GM18858 (cell line): Measurements from ENCODE around the gene TXNDC2.

Source experiments
- ATAC-seq: cut with Tn5 transposase; IDR thresholded peaks from one replicate; pipeline ENCODE4 v1.9.1; 2021; ENCODE audit not compliant: unreplicated experiment

TXNDC2 gene

DNA sequence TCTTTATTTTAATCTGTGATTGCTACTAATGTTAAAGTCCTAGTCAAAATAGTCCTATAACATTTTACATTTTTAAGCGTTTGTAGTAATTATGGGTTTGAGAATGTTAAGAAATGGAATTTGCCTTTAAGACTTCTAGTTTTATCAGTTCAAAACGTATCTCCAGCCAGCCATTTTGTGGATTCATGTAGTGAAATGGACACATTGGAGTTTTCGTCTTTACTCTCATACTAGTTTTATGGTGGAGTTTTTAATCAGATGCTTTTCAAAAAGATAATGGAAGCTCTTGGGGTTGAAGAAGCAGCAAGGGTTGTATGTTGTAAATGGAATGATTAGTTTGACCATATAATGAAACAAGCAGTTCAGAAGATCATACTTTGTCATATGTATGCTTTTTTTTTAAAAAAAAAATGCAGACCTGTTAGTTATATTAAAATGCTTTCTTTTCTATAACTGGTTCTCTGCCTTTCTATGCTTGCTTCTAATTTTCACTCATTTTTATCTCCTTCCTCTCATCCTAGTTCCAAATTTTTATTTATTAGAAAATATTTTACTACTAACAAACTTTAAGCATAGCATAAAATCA, 44.6 kb downstream of the TXNDC2 start:
- no peak for ATAC-seq

DNA sequence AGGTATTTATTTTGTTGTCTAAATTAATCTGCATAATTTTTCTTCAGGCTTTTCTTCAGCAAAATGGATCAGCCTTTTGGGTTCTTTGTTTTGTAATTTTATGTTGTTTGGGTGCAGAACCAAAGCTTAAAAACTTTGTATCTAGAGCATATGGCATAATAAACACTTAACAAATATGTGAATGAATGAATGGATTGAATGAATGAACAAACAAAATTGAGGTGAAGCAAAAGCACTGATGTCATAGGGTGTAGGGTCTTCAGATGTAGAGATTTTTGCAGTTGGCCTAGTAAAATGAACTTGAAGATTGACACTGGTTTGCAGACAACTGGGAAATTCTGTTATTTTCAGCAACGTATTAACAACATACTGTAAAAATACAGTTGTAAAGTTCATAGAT, 45.4 kb downstream of the TXNDC2 start:
- no peak for ATAC-seq

DNA sequence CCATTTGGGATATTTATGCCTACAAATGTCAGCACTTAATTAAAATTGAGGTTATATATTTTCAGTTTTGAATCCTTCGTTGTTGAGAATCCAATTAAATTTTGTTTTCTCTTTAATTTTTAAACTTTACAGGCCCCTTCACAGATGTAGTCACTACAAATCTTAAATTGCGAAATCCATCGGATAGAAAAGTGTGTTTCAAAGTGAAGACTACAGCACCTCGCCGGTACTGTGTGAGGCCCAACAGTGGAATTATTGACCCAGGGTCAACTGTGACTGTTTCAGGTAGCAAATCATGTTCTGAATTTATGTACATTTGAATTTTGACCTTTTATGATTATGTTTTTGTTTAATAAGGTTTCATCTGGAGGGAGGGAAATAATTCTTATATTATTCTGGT, 45.9 kb downstream of the TXNDC2 start:
- no peak for ATAC-seq

DNA sequence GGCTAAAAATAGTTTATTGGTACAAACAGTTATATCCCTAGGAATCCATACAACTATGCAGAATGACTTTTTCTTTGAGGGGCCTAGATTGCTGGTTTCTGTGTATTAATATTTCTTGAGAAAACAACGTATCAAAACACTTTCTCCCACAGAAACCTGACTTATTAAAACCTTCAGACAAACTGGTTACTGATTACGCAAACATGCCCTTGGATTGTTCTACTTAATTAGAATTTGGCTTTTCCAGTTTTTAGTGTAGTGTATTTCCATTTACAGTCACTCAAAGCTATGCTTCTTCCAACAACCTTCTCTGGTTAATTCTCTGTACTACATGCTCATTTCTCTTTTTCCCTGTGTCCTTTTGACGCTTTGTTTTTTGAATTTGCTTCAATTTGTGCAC, 48.1 kb downstream of the TXNDC2 start:
- no peak for ATAC-seq

DNA sequence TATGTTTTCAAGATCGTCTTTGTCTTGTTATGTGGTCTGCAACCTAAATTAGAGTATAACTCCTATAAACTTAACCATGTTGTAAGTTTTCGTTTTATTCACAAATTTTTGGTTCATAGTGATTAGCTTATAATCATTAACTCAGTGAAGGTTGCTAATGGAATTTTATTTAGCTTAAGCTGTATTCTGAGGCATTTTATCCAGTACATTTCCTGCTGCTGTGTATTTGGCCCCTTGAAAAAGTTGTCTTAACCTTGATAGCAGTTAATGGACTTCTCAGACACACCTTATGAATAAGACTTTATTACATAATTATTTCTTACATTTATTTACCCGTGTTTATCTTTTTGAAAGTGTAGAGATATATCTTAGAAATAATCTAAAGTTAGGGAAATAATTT, 48.5 kb downstream of the TXNDC2 start:
- no peak for ATAC-seq
